RWPE2 (cell line): ENCODE data around the gene DNMT3A.
A peak's percentile ranks its signal among the peaks of the same experiment; 100 is the strongest.

Experiments
- ATAC-seq: fragments of 200-7000 bp; cut with Tn5 transposase; 3 replicates; pipeline ENCODE4 v1.9.1; 2021; ENCODE audit warnings: low read depth
- DNase-seq: peaks from one replicate; pipeline ENCODE4 v3.0.0-alpha.2; 2020; ENCODE audit warnings: low spot score
- H3K27ac ChIP-seq: fragments of 450-650 bp; 2 replicates; pipeline ENCODE4 v1.5.1; 2017; ENCODE audit warnings: mild to moderate bottlenecking; ENCODE audit not compliant: poor library complexity, severe bottlenecking
- H3K27me3 ChIP-seq: fragments of 250-450 bp; sonication (Bioruptor Pico); 2 replicates; pipeline ENCODE4 v1.5.1; 2021; ENCODE audit warnings: mild to moderate bottlenecking, moderate library complexity; ENCODE audit not compliant: insufficient read depth, poor library complexity, severe bottlenecking
- H3K36me3 ChIP-seq: fragments of 250-450 bp; sonication (Bioruptor Pico); 2 replicates; pipeline ENCODE4 v1.5.1; 2020; ENCODE audit warnings: low read depth, mild to moderate bottlenecking, moderate library complexity
- H3K4me1 ChIP-seq: fragments of 250-450 bp; sonication (Bioruptor Pico); 2 replicates; pipeline ENCODE4 v1.5.1; 2021; ENCODE audit warnings: mild to moderate bottlenecking, moderate library complexity; ENCODE audit not compliant: insufficient read depth, poor library complexity, severe bottlenecking
- H3K4me3 ChIP-seq: fragments of 250-450 bp; sonication (Bioruptor Pico); 2 replicates; pipeline ENCODE4 v1.5.1; 2021; ENCODE audit warnings: mild to moderate bottlenecking, moderate library complexity; ENCODE audit not compliant: severe bottlenecking
- H3K9me3 ChIP-seq: fragments of 250-450 bp; sonication (Bioruptor Pico); 2 replicates; pipeline ENCODE4 v1.5.1; 2021; ENCODE audit warnings: mild to moderate bottlenecking, moderate library complexity; ENCODE audit not compliant: severe bottlenecking
- CTCF ChIP-seq: fragments of 450-650 bp; IDR thresholded peaks from one replicate; pipeline ENCODE4 v1.5.1; 2017; ENCODE audit warnings: mild to moderate bottlenecking, moderate library complexity; ENCODE audit not compliant: poor library complexity, severe bottlenecking

Gene DNMT3A

GRCh38 chr2:25230948-25231311 lies 110.8 kb downstream of the DNMT3A start:
- Histone ChIP-seq H3K27ac (no peak overlapping the region), H3K9me3 (no peaks in the 10 kb centered on the region), H3K36me3 (no peaks in the 10 kb centered on the region), H3K4me3 (no peak overlapping the region), H3K27me3 (no peaks in the 10 kb centered on the region), H3K4me1 (no peaks in the 10 kb centered on the region)
- no peak for TF ChIP-seq CTCF
- ATAC-seq (no peak), DNase-seq (no peak)

- no peak for DNase-seq
- ATAC-seq: no peak
- no peak overlapping the region for H3K4me3 ChIP-seq
- no peaks in the 10 kb centered on the region for H3K36me3 ChIP-seq
- H3K9me3 ChIP-seq: no peaks in the 10 kb centered on the region
- no peak for TF ChIP-seq CTCF
- H3K27me3 ChIP-seq: no peaks in the 10 kb centered on the region
- no peaks in the 10 kb centered on the region for H3K4me1 ChIP-seq
- no peak overlapping the region for H3K27ac ChIP-seq
Measured at GRCh38 chr2:25230198-25230947, 111.4 kb downstream of the DNMT3A start.

GRCh38 chr2:25229279-25230197 lies 112.2 kb downstream of the DNMT3A start:
- DNase-seq (no peak), ATAC-seq (no peak)
- Histone ChIP-seq H3K9me3 (no peaks in the 10 kb centered on the region), H3K36me3 (no peaks in the 10 kb centered on the region), H3K27me3 (no peaks in the 10 kb centered on the region), H3K27ac (no peak overlapping the region), H3K4me3 (no peak overlapping the region), H3K4me1 (no peaks in the 10 kb centered on the region)
- no peak for TF ChIP-seq CTCF

GRCh38 chr2:25228848-25229278 lies 112.9 kb downstream of the DNMT3A start:
- Histone ChIP-seq H3K27ac (no peak overlapping the region), H3K4me1 (no peaks in the 10 kb centered on the region), H3K9me3 (no peaks in the 10 kb centered on the region), H3K4me3 (no peak overlapping the region), H3K27me3 (no peaks in the 10 kb centered on the region), H3K36me3 (no peaks in the 10 kb centered on the region)
- DNase-seq (no peak), ATAC-seq (peak; percentile 95)
- TF ChIP-seq CTCF: peak; percentile 80
